GM18873 (cell line): Measurements from ENCODE around the gene ACP6.

Experiments used
- ATAC-seq: cut with Tn5 transposase; IDR thresholded peaks from one replicate; pipeline ENCODE4 v1.9.1; 2021; ENCODE audit warnings: mild to moderate bottlenecking, moderate library complexity, moderate number of reproducible peaks; ENCODE audit not compliant: unreplicated experiment, low FRiP score

Gene ACP6

GRCh38 chr1:147652306-147652705, 18.0 kb downstream of the ACP6 start:
- ATAC-seq: no peak

- ATAC-seq: no peak
Observed at GRCh38 chr1:147651466-147651865, 18.9 kb downstream of the ACP6 start.

GRCh38 chr1:147648933-147649332, 21.4 kb downstream of the ACP6 start:
- no peak for ATAC-seq

GRCh38 chr1:147647796-147648633, 22.3 kb downstream of the ACP6 start:
- no peak for ATAC-seq

DNA sequence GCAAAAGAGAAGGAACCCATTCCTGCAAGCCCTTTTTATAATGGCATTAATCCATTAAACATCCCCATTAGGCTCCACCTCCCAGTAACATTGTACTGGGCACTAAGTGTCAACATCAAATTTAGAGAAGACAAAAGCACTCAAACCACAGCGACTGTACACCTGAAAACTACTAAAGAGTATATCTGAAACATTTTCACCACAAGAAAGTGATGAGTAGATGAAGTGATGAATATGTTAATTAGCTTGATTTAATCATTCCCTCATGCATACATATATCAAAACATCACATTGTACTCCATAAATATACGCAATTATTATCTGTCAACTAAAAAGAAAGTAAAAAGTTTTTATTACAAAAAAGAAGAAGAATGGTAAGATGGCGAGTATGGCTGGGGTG, 26.4 kb downstream of the ACP6 start:
- no peak for ATAC-seq

- no peak for ATAC-seq
Observed at GRCh38 chr1:147641695-147642592, 28.4 kb downstream of the ACP6 start.

GRCh38 chr1:147641291-147641690, 29.0 kb downstream of the ACP6 start:
- no peak for ATAC-seq

DNA sequence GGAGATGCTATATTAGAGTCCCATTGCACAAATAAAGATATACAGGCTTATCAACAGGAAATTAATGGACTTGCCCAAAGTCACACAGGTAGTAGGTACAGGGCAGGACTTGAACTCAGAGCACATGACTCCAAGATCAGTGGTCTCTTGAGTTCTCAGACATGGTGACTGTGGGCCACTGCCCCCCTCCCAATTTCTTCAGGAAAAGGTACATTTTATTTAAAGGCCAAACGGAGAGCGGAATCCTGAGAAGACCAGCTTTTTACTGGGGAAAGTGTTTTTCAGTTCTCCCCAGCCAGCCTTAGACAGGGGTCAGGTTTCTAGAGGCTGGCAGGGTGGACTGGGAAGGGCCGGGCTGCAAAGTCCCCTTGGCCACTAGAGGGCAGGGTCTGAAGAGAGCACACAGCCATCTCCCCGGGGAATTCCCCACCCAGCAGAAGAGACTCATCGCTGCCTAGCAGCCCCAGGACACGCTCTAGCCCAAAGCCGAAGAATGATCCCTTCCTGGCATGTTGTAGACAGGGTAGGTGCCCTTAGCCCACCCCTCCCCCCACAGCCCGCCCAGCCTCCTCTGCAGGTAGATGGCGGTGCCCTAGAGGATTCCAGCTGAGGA, 29.7 kb downstream of the ACP6 start:
- no peak for ATAC-seq

GRCh38 chr1:147636314-147636713, 34.0 kb downstream of the ACP6 start:
- ATAC-seq: no peak

- no peak for ATAC-seq
Observed at GRCh38 chr1:147635342-147635741, 35.0 kb downstream of the ACP6 start.

DNA sequence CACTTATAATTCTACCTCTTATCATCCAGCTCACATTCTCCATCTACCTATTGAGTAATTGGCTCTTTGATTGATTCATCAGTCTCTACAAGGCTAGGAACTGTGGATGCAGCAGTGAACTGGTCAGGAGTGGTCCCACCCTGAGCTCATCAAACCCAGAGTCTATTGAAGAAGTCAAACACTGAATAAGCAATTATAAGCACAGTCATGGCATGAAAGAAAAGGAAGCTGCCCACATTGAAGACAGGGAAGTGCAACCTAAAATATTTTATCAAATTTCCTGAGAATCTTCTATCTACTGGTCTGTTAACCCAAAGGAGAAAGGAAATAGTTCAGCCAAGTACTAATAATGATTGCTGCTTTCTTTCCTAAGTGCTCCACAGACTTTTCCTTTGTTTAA, 35.7 kb downstream of the ACP6 start:
- ATAC-seq: no peak

GRCh38 chr1:147633759-147634158, 36.6 kb downstream of the ACP6 start:
- no peak for ATAC-seq

GRCh38 chr1:147631839-147632238, 38.5 kb downstream of the ACP6 start:
- ATAC-seq: no peak

DNA sequence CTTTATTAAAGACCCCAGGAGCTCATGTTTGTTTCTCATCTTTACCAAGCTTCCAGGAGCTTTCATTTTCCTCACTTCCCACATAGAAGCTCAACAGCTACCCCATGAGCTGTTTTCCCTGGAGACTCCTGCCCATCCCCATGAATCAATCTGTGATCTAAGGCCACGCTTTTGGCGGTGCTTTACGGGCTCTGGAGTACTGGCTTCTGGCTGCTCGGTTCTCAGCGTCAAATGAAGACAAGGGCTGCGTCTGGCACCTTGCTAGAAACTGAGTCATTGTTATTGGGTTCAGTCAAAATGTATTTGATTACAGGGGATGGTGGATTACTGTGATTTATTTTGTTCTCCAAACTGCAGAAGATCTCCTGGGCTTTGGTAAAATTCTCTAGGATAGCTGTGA, 39.9 kb downstream of the ACP6 start:
- no peak for ATAC-seq

GRCh38 chr1:147630022-147630421, 40.3 kb downstream of the ACP6 start:
- no peak for ATAC-seq

- ATAC-seq: no peak
Observed at GRCh38 chr1:147628441-147628840, 41.9 kb downstream of the ACP6 start.

DNA sequence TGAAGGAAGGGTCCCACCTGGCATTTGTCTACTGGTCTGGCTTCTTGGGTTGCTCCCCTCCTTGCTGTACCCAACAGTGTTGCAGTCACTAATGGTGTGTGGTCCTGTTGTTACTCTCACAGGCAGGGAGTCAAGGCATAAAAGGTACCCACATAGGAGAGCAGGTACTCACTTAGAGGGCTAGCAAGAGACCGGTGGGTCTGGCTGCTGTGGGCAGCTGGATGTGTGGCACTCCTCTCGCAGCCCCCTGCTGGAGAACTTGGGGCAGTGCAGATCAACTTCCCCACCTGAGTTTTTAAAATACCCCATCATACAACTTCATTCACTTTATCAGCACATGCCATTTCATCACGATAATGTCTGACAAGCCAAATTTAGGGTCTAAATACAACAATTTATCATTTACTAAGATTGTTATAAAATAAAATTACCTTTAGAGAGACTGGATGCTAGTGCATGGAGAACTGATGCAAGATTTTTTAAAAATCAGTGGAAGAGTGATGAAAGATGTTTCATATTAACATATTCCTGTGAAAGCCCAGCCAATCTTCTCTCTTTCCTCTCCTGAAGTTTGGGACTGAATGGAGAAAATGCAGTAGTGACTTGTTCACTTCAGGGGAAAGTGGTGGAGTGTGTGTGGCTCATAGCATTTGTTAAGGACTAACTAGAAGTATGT, 42.8 kb downstream of the ACP6 start:
- ATAC-seq: no peak

DNA sequence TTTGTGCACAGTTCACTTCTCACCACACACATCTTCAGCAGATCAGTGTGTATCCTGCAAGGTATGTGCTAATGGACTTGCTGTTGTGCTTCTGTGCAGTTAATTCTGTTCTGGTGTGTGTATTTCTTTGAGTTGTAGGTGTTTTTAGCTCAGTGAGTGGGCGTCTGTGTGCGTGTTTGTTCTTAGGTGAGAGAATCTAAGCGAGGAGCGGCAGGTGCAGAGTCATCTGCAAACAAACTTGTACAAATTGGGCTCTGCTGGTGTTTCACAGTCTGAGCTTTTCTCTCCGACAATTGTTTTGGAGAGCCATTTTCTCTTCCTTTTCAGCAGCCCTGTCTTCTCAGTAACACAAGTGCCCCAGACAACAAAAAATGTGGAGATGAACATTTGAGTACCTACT, 43.6 kb downstream of the ACP6 start:
- ATAC-seq: no peak

DNA sequence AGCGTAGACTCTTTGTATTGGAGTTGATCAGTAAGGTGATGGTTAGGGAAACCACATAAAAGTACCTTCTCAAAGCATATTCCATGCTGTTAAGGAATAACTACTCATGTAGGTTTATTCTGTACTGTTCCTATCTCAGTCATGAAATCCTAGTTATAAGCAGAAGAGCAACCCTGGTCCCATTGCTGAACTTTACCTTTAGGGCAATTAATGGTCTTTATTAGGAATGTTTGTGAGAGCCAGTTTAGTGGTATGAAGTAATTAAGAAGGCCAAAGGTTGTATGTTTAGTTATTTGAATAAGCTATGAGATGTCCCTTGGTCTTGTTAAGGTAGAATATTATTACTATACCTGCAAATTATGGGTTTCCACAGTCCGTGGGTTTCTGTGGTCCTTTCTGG, 44.0 kb downstream of the ACP6 start:
- ATAC-seq: no peak

DNA sequence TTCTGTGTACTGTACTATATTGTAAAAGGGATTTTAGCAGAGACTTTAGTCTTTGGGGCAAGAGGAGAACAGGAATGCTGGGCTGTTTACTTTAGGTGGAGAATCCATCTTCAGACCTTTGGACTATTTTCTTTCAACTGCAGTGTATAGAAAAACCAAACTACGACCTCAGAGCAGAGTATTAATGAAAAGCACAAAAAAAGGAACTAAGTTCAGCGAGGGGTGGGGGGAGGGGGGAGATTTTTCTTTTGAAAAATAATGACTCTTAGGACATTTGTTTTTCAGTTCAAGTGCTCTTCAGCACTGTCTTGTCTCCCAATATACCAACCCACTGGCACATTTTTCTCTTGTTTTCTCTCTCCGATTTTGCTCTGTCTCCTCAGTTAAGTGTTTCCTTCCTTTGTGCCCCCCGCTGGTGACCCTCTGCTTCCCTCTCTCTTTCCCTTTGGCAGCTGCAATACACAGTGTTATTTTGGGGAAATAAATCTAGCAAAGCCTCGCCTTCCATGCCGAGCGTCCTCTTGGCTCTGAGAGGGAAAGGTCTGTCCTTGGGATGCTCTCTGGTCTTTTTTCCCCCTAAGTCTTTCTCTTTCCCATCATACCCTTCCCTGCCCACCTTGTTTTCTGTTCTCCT, 44.8 kb downstream of the ACP6 start:
- ATAC-seq: no peak
